ENCODE data around the gene TH.

- TF ChIP-seq CTCF (IDR thresholded peaks at IDR 0.05) (no peak), EZH2 (IDR thresholded peaks at IDR 0.05; ENCODE audit: borderline replicate concordance, insufficient read depth, low read depth, low read length, poor library complexity, severe bottlenecking) (no peak)
These were observed 5.5 kb upstream of the TH start for GRCh38 chr11:2177076-2177475.
